Measurements from ENCODE around the gene KCNN2.

KCNN2 gene

DNA sequence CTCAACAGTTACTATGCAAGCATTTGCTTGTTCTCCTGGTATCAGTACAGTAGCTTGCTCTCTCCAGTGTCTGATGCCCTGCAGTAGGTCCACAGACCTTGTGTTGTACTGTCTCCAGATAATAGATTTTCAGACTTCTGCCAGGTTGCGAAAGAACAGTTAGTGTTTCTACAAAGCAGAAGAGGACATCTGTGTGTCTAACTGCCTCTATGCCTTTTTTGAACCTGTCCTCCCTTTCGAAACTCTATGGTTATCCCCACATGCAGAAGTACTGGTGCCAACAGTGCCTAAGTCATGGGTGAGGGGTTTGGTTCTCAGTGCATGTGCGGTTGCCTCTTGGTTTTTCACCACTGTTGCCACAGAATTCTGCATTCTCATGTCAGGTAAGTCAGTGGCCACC, 45.9 kb downstream of the KCNN2 start:
- TF ChIP-seq, protein P1, sequence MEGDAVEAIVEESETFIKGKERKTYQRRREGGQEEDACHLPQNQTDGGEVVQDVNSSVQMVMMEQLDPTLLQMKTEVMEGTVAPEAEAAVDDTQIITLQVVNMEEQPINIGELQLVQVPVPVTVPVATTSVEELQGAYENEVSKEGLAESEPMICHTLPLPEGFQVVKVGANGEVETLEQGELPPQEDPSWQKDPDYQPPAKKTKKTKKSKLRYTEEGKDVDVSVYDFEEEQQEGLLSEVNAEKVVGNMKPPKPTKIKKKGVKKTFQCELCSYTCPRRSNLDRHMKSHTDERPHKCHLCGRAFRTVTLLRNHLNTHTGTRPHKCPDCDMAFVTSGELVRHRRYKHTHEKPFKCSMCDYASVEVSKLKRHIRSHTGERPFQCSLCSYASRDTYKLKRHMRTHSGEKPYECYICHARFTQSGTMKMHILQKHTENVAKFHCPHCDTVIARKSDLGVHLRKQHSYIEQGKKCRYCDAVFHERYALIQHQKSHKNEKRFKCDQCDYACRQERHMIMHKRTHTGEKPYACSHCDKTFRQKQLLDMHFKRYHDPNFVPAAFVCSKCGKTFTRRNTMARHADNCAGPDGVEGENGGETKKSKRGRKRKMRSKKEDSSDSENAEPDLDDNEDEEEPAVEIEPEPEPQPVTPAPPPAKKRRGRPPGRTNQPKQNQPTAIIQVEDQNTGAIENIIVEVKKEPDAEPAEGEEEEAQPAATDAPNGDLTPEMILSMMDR (IDR thresholded peaks at IDR 0.05; ENCODE audit: unreplicated experiment in 3 of 3), result no peak
- Mint-ChIP-seq H3K9me3 (no peaks in the 10 kb centered on the region), H3K27me3 (ENCODE audit: low read depth) (no peaks in the 10 kb centered on the region), H3K4me3 (no peak overlapping the region), H3K36me3 (ENCODE audit: low read depth) (no peaks in the 10 kb centered on the region), H3K4me1 (no peaks in the 10 kb centered on the region), H3K27ac (no peak overlapping the region)

DNA sequence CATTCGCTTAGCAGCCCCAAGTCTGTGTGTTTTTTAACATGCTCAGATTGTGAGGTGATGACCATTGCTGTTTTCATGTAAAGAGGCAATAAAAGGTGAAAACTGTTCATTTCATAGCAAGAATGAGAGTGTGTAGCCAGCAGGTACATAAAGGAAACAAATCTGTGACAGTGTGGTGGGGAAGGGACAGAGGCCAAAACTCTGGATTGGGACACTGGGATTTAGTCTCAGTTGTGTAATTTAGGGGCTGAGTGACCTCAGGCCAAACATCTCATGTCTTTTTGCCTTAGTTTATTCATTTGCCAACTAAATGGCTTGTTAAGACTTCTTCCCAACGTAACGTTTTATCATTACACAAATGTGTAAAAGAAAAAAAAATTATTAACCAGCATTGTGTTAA, 47.0 kb downstream of the KCNN2 start:
- H3K36me3 Mint-ChIP-seq (ENCODE audit: low read depth), result no peaks in the 10 kb centered on the region
- H3K4me1 Mint-ChIP-seq, result no peaks in the 10 kb centered on the region
- no peaks in the 10 kb centered on the region for H3K9me3 Mint-ChIP-seq
- H3K27ac Mint-ChIP-seq, result no peak overlapping the region
- TF ChIP-seq, protein P1 (IDR thresholded peaks at IDR 0.05; ENCODE audit: unreplicated experiment in 3 of 3), result no peak
- no peak overlapping the region for H3K4me3 Mint-ChIP-seq
- H3K27me3 Mint-ChIP-seq (ENCODE audit: low read depth), result no peaks in the 10 kb centered on the region

DNA sequence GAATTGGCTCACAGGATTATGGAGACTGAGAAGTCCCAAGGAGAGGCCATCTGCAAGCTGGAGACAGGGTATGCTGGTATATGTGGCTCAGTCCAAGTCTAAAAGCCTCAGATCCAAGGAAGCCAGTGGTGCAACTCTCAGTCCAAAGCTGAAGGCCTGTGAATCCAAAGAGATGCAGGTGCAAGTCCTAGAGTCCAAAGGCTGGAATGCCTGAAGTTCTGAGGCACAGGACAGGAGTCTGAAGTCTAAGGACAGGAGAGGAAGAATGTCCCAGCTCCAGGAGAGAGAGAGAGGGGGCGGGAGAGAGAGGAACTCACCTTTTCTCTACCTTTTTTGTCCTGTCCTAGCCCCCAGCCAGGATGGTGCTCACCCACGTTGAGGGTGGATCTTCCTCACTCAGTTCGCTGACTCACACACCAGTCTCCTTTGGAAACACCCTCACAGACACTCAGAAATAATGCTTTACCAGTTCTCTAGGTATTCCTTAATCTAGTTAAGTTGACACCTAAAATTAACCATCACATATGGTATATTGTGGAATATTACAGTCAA, 49.6 kb downstream of the KCNN2 start:
- Mint-ChIP-seq H3K9me3 (no peaks in the 10 kb centered on the region), H3K36me3 (ENCODE audit: low read depth) (no peaks in the 10 kb centered on the region), H3K4me3 (no peak overlapping the region), H3K4me1 (no peaks in the 10 kb centered on the region), H3K27ac (no peak overlapping the region), H3K27me3 (ENCODE audit: low read depth) (no peaks in the 10 kb centered on the region)
- TF ChIP-seq, protein P1 (IDR thresholded peaks at IDR 0.05; ENCODE audit: unreplicated experiment in 3 of 3), result no peak

DNA sequence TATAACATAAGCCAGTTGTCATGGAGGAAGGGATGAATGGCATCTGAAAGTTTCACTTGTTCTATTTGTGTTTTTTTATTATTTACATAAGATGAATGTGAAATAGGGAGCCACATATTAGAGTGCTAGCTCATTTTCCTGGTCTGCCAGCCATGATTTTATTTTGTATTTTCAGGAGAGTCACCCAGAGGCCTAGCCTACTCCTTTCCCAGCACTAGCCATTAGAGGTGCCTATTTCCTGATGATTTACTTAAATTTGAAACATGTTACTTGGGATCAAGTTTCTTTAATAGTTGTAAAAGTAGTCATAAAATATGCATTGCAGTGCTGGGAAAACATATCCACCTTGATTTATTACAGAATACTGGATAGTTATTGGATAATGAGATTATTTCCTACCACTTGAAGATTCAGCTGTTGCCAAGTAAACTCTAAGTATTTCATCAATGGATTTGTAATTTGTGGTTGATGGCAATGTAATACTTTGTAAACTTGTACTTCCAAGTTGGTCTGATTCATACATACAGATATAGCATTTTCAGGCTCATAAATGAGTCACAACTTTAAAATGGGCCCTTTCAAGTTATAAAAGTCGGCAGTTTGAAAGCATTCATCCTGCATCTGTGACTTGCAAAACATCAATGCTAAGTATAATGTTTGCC, 50.8 kb downstream of the KCNN2 start:
- H3K36me3 Mint-ChIP-seq (ENCODE audit: low read depth), result no peaks in the 10 kb centered on the region
- H3K9me3 Mint-ChIP-seq, result no peaks in the 10 kb centered on the region
- no peaks in the 10 kb centered on the region for H3K4me1 Mint-ChIP-seq
- no peak overlapping the region for H3K27ac Mint-ChIP-seq
- TF ChIP-seq, protein P1 (IDR thresholded peaks at IDR 0.05; ENCODE audit: unreplicated experiment in 3 of 3), result no peak
- H3K27me3 Mint-ChIP-seq (ENCODE audit: low read depth), result no peaks in the 10 kb centered on the region
- no peak overlapping the region for H3K4me3 Mint-ChIP-seq

DNA sequence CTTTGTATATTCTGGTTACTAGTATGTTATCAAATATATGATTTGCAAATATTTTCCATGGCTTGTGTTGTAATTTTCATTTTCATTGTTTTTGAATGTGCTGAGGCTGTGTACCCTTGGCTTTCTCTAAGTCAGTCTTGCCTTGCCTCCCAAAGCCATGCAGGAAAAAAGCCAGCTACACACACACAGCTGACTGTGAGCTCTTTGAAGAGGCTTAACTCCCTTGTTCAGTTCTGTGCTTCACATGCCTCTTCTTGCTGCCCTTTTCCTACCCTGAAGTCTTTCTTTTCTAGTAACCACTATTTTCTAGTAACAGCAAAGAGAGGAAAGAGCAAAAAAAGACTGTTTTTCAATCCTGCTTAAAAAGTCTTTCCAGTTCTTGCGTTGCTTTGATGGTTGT, 53.9 kb downstream of the KCNN2 start:
- Mint-ChIP-seq H3K4me1 (no peaks in the 10 kb centered on the region), H3K27me3 (ENCODE audit: low read depth) (no peaks in the 10 kb centered on the region), H3K36me3 (ENCODE audit: low read depth) (no peaks in the 10 kb centered on the region), H3K4me3 (no peak overlapping the region), H3K9me3 (no peaks in the 10 kb centered on the region), H3K27ac (no peak overlapping the region)
- TF ChIP-seq, protein P1 (IDR thresholded peaks at IDR 0.05; ENCODE audit: unreplicated experiment in 3 of 3), result no peak

DNA sequence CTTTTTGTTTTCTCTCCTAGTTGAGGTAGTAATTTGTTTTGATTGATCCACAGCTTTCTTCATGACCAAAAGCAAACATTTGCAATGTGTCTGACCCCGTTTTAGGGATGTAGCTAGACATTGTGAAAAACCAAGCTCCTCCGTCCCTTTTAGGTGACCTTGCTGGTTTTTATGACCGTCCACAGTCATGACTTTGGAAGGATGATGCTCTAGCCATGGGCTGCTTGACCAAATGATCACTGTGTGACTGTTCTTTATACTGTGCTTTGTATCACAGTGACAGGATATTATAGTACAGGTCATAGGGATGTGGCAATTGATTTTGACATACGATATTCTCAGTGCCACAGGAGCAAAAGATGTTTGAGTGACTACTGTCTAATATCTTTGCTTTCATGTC, 54.4 kb downstream of the KCNN2 start:
- H3K9me3 Mint-ChIP-seq, result no peaks in the 10 kb centered on the region
- TF ChIP-seq, protein P1 (IDR thresholded peaks at IDR 0.05; ENCODE audit: unreplicated experiment in 3 of 3), result no peak
- no peaks in the 10 kb centered on the region for H3K27me3 Mint-ChIP-seq (ENCODE audit: low read depth)
- no peaks in the 10 kb centered on the region for H3K4me1 Mint-ChIP-seq
- H3K4me3 Mint-ChIP-seq, result no peak overlapping the region
- H3K27ac Mint-ChIP-seq, result no peak overlapping the region
- no peaks in the 10 kb centered on the region for H3K36me3 Mint-ChIP-seq (ENCODE audit: low read depth)

Data from nephron (organoid).